ENCODE results near the gene THSD7B.

- TF ChIP-seq, protein P1, sequence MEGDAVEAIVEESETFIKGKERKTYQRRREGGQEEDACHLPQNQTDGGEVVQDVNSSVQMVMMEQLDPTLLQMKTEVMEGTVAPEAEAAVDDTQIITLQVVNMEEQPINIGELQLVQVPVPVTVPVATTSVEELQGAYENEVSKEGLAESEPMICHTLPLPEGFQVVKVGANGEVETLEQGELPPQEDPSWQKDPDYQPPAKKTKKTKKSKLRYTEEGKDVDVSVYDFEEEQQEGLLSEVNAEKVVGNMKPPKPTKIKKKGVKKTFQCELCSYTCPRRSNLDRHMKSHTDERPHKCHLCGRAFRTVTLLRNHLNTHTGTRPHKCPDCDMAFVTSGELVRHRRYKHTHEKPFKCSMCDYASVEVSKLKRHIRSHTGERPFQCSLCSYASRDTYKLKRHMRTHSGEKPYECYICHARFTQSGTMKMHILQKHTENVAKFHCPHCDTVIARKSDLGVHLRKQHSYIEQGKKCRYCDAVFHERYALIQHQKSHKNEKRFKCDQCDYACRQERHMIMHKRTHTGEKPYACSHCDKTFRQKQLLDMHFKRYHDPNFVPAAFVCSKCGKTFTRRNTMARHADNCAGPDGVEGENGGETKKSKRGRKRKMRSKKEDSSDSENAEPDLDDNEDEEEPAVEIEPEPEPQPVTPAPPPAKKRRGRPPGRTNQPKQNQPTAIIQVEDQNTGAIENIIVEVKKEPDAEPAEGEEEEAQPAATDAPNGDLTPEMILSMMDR (IDR thresholded peaks at IDR 0.05): no peak
- no peak for TF ChIP-seq POLR2AphosphoS5 (IDR thresholded peaks at IDR 0.05)
These were observed 331.3 kb downstream of the THSD7B start for GRCh38 chr2:137096693-137097092.

Data from prostate gland (tissue), 2 donors.